MCF 10A (cell line): ENCODE measurements around the gene AGL. TPM values are rescaled to one million over a fixed set of nuclear protein-coding genes. Genes with fewer than 3 reads are reported as not detected.

Experiments used
- total RNA-seq: library from RNA; stranded (reverse); gene quantifications from 2 replicates; pipeline ENCODE4 v1.2.3, GENCODE V29; 2022

AGL gene
- total RNA-seq, 1 experiment from 2014 or later, result 8.9 TPM

Other genes starting within 250 kb of the AGL start
- 0.12 and 0.33 TPM in 2 replicates for gene PALMD, start 204.2 kb upstream of the AGL start, total RNA-seq
- 7.2 and 7.4 TPM in 2 replicates for gene FRRS1, start 83.7 kb upstream of the AGL start, total RNA-seq
- 15.1 and 20.7 TPM in 2 replicates for gene SLC35A3, start 119.6 kb downstream of the AGL start, total RNA-seq